ENCODE results near the gene PNKP. TPM values are rescaled to one million over a fixed set of nuclear protein-coding genes. Genes with fewer than 3 reads are reported as not detected.

PNKP gene
- total and polyA plus RNA-seq, 2 of the 8 experiments (the other 6 are each of a cell fraction or from before 2014, with no cell fraction given): 45.8 to 105 TPM

DNA sequence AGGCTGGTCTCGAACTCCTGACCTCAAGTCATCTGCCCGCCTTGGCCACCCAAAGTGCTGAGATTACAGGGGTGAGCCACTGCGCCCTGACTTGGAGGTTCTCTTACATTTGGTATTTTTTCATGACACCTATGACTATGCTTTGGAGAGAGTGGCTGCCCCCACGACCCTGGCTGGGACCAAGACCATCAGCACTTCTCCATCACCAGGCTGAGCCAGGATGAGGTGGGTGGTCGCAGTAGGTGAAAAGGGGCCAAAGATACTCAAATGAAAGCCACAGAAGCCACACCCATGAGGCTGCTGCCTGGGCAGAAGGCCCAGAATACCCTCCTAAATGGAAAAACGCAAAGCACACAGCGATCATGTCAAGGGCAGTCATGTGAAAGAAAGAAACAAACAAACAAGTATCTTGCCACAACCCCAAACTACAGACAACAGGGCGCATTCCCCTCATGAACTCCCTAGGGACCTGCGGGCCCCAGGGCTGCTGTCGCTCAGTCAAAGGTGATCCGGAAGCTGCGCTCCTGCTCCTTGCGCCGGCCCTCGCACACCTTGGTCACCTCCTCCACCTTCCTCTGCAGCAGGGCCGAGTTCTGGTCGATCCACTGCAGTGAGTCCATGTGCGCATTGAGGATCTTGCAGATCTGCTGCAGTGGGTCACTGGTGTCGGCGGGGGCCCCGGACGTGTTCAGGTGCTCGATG is 40.5 kb upstream of the PNKP start:
- H2BK20ac ChIP-seq (ENCODE audit: low read length): no peak overlapping the region
- no peak overlapping the region for H3K18ac ChIP-seq (ENCODE audit: extremely low read depth, low read length)
- no peak overlapping the region for H2BK15ac ChIP-seq (ENCODE audit: low read length)
- H3K79me2 ChIP-seq (ENCODE audit: control insufficient read depth in 1 of 2, insufficient read depth in 2 of 2, low read length in 2 of 2): peaks cover 0 to 17% of the 10 kb centered on the region in 2 experiments; a peak in 1 of 4 replicates
- no peaks in the 10 kb centered on the region; a peak in 1 of 7 replicates for H3K27me3 ChIP-seq (replicated peaks in 1 of 4; ENCODE audit: control insufficient read depth in 3 of 4, extremely low read depth in 1 of 4, insufficient read depth in 3 of 4, low read length in 3 of 4)
- H3K14ac ChIP-seq (ENCODE audit: insufficient read length): no peak overlapping the region
- H2BK12ac ChIP-seq (ENCODE audit: low read depth, low read length): no peak overlapping the region
- H4K20me1 ChIP-seq (replicated peaks in 1 of 2; ENCODE audit: control insufficient read depth in 1 of 2, insufficient read depth in 2 of 2, low read length in 2 of 2): peaks cover 34 to 36% of the 10 kb centered on the region in 2 experiments
- DNase-seq (ENCODE audit: low read depth in 1 of 2, low spot score in 2 of 2) (no peak), FAIRE-seq (no peak)
- 0 out of 2 replicates have a peak overlapping the region, but pooled peaks have one; percentile 21 for H2BK5ac ChIP-seq (ENCODE audit: low read depth, low read length)
- no peaks in the 10 kb centered on the region for H3K9me3 ChIP-seq (ENCODE audit: insufficient read depth in 2 of 2, low read depth in 1 of 2, low read length in 1 of 2)
- H4K5ac ChIP-seq (ENCODE audit: insufficient read length, low read depth, low read length): no peak overlapping the region
- ChIA-PET CTCF (ENCODE audit: partially characterized antibody) (interaction anchor here (0.6 to 4.8 kb wide), 7 partner anchors 10 to 852 kb away, joined by 3 to 20 read pairs (median 3); partner anchors contain the start of gene IL4I1), POLR2A (ENCODE audit: partially characterized antibody) (interaction anchor here (0.7 to 19.2 kb wide), 8 partner anchors 12 to 223 kb away, joined by 3 to 373 read pairs (median 6); partner anchors contain the start of genes AKT1S1, ATF5, IL4I1 and NUP62)
- no peak overlapping the region for H3K4me2 ChIP-seq (ENCODE audit: insufficient read depth in 1 of 2, low read depth in 2 of 2, low read length in 2 of 2)
- peaks cover 7% of the 10 kb centered on the region; the same call in 1 of the 2 replicates for H3K79me1 ChIP-seq (ENCODE audit: low read depth, low read length)
- WGBS, 2 experiments (ENCODE audit: extremely low coverage in 1 of 2, insufficient coverage in 1 of 2, insufficient read length in 1 of 2, insufficient replicate concordance in 2 of 2, low coverage in 1 of 2, low lambda C conversion rate in 2 of 2, missing lambda C conversion rate in 1 of 2): 93% methylated on average over 23 of the region's 23 CpGs; no CpG with 5 or more reads in 1 of the 2 experiments
- no peak overlapping the region for H3K4me3 ChIP-seq (ENCODE audit: extremely low read depth in 1 of 4, insufficient read depth in 2 of 4, low read depth in 3 of 4, low read length in 4 of 4)
- H3K9ac ChIP-seq (replicated peaks in 1 of 4; ENCODE audit: extremely low read depth in 1 of 4, low read depth in 3 of 4, low read length in 3 of 4): 0 out of 7 replicates have a peak overlapping the region, but pooled peaks of 1 of the 4 experiments have one; percentile 7
- peaks cover 18 to 41% (median 31%) of the 10 kb centered on the region in 4 experiments; a peak in 7 of 8 replicates for H3K36me3 ChIP-seq (ENCODE audit: control insufficient read depth in 2 of 4, insufficient read depth in 4 of 4, low read length in 3 of 4)
- no peak overlapping the region for H2AK5ac ChIP-seq (ENCODE audit: low read depth, low read length)
- H3K56ac ChIP-seq (replicated peaks; ENCODE audit: insufficient read length, low read depth, low read length): no peak overlapping the region
- no peaks in the 10 kb centered on the region for H3K23me2 ChIP-seq (ENCODE audit: low read depth, low read length)
- no peak overlapping the region for H2BK120ac ChIP-seq (replicated peaks; ENCODE audit: low read depth, low read length)
- H3K27ac ChIP-seq (ENCODE audit: low read depth, low read length): no peak overlapping the region
- no peak overlapping the region for H3K4ac ChIP-seq (replicated peaks; ENCODE audit: insufficient read length, low read depth, low read length)
- H4K91ac ChIP-seq (replicated peaks; ENCODE audit: insufficient read length, low read length): no peak overlapping the region
- H3K4me1 ChIP-seq (replicated peaks in 1 of 4; ENCODE audit: control insufficient read depth in 3 of 4, insufficient read depth in 4 of 4, low read length in 3 of 4): peaks cover 0 to 6% (median 3%) of the 10 kb centered on the region in 4 experiments; a peak in 3 of 7 replicates
- no peak overlapping the region for H3K23ac ChIP-seq (ENCODE audit: insufficient read length)
- H4K8ac ChIP-seq (ENCODE audit: extremely low read depth, insufficient read depth, low read length): no peak overlapping the region
- H2AFZ ChIP-seq (ENCODE audit: low read length): no peak overlapping the region
- TF ChIP-seq SUZ12 (IDR thresholded peaks at IDR 0.05; ENCODE audit: low read length) (no peak), EP300 (IDR thresholded peaks at IDR 0.05; ENCODE audit: borderline replicate concordance in 1 of 2, low read depth in 2 of 2, low read length in 2 of 2) (no peak), SRF (IDR thresholded peaks at IDR 0.05; ENCODE audit: low read depth, low read length) (no peak), RBBP5 (IDR thresholded peaks at IDR 0.05; ENCODE audit: borderline replicate concordance, low read depth, low read length) (no peak), KDM1A (IDR thresholded peaks at IDR 0.05; ENCODE audit: borderline replicate concordance, low read length) (no peak), CBX8 (IDR thresholded peaks at IDR 0.05; ENCODE audit: borderline replicate concordance, low read depth, low read length) (no peak), POLR2A (IDR thresholded peaks at IDR 0.05; ENCODE audit: control extremely low read depth in 1 of 2, low read depth in 2 of 2, low read length in 2 of 2) (no peak), RNF2 (IDR thresholded peaks at IDR 0.05; ENCODE audit: borderline replicate concordance, low read depth, low read length, missing control alignments, poor library complexity, severe bottlenecking) (no peak)
- TF ChIP-seq, protein P1, sequence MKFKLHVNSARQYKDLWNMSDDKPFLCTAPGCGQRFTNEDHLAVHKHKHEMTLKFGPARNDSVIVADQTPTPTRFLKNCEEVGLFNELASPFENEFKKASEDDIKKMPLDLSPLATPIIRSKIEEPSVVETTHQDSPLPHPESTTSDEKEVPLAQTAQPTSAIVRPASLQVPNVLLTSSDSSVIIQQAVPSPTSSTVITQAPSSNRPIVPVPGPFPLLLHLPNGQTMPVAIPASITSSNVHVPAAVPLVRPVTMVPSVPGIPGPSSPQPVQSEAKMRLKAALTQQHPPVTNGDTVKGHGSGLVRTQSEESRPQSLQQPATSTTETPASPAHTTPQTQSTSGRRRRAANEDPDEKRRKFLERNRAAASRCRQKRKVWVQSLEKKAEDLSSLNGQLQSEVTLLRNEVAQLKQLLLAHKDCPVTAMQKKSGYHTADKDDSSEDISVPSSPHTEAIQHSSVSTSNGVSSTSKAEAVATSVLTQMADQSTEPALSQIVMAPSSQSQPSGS (IDR thresholded peaks at IDR 0.05; ENCODE audit: low read length): no peak

All from H1 (cell line).